Epithelial cell of esophagus (primary cell): ENCODE data around the gene TMEM178B.
"Not testable (repeated sequence)": the region's sequence is repeated elsewhere in the genome, so short reads cannot be mapped to it uniquely, and the experiment has no call there.

ENCODE experiments used
- DNase-seq: peaks from one replicate; pipeline ENCODE4 v3.0.0; 2010; ENCODE audit warnings: low read depth
- H3K4me3 ChIP-seq: 2 replicates; pipeline ENCODE4 v1.5.1; 2011; ENCODE audit warnings: mild to moderate bottlenecking, low read length, control low read depth
- TF ChIP-seq, protein P1 (sequence below): IDR thresholded peaks from 2 replicates; pipeline ENCODE4 v1.5.1; 2011; ENCODE audit warnings: low read depth, mild to moderate bottlenecking, low read length, control low read depth, inconsistent platforms; ENCODE audit not compliant: insufficient read depth; ENCODE audit errors: missing control alignments

Gene TMEM178B

DNA sequence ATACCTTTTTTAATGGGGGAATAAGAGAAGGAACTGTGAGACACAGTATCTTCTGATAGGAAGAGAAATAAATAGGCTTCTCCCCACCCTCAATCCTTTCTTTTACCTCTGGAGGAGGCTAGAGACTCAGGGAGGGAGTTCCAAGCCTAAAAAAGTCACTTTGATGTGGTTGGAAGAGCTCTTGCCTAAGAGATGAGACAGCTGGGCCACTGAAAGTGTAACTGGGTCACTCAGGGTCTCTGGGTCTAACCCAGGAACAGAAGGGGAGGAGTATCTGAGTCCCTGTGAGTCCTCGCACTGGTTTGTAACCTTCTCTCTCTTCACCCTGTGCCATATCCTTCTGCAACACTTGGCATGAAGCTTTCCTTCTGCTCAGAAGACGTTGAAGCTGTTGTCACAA lies 254.4 kb downstream of the TMEM178B start:
- no peak overlapping the region for H3K4me3 ChIP-seq
- TF ChIP-seq, protein P1, sequence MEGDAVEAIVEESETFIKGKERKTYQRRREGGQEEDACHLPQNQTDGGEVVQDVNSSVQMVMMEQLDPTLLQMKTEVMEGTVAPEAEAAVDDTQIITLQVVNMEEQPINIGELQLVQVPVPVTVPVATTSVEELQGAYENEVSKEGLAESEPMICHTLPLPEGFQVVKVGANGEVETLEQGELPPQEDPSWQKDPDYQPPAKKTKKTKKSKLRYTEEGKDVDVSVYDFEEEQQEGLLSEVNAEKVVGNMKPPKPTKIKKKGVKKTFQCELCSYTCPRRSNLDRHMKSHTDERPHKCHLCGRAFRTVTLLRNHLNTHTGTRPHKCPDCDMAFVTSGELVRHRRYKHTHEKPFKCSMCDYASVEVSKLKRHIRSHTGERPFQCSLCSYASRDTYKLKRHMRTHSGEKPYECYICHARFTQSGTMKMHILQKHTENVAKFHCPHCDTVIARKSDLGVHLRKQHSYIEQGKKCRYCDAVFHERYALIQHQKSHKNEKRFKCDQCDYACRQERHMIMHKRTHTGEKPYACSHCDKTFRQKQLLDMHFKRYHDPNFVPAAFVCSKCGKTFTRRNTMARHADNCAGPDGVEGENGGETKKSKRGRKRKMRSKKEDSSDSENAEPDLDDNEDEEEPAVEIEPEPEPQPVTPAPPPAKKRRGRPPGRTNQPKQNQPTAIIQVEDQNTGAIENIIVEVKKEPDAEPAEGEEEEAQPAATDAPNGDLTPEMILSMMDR = no peak
- no peak for DNase-seq

DNA sequence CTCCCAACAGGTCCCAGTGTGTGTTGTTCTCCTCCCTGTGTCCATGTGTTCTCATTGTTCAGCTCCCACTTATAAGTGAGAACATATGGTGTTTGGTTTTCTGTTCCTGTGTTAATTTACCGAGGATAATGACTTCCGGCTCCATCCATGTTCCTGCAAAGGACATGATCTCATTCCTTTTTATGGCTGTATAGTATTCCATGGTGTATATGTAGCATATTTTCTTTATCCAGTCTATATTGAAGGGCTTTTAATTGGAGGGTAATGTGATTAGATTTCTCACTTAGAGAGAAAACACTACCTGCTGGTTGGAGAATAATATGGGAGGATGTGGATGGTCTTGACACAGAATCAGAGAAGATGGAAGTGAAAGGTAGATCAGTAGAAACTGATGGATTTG lies 256.4 kb downstream of the TMEM178B start:
- H3K4me3 ChIP-seq, DNase-seq: not testable (repeated sequence)

DNA sequence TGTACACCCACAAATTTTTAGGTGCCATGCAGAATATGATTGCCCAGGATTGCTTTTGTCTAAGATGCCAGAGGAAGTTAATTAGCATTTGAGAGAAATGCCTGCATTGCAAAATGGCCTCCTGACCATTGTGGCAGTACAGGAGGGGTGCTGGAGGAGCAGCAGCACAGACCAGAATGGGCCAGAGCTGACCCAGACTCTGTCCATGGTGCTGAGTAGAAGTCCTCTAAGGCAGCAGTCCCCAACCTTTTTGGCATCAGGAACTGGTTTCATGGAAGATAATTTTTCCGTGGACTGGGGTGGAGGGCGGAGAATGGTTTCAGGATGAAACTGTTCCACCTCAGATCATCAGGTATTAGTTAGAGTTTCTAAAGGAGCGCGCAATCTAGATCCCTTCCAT lies 259.6 kb downstream of the TMEM178B start:
- no peak overlapping the region for H3K4me3 ChIP-seq
- DNase-seq = no peak
- TF ChIP-seq, protein P1 = no peak

DNA sequence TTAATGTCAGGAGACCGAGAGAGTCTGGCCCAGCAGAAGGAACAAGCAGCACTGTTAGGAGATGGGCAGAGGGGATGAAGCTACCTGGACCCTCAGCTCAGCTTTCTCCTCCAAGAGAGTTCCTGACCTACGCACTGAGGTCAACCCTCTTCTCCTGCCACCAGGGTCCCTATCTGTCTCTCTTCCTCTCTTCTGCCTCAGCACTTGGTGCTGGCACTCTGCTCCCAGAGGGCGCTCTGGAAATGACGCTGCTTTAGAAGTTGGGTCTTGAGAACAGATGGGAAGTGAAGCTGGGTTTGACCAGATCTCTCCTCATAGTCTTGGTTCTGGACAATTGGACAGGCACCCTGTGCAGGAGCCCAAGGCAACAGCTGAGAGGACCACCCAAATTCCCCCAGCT lies 261.3 kb downstream of the TMEM178B start:
- TF ChIP-seq, protein P1 = no peak
- H3K4me3 ChIP-seq = no peak overlapping the region
- DNase-seq = no peak

DNA sequence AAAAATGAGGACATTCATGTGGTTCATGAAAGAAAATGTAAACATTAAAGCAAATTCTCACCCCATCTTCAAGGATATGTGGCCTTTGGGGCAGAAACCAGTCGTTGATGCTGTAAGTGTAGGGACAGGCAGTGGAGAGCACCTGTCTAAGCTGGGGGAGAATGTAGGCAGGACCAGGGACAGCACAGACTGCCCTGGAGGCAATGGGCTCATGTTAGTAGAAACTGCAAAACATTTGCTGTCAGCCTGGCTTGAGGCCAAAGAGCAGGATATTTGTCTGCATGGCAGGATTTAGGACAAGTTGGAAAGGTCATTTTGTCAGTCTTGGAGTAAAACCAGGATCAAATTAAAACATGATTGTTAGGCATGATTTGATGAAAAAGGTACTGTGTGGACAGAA lies 265.7 kb downstream of the TMEM178B start:
- H3K4me3 ChIP-seq = no peak overlapping the region
- TF ChIP-seq, protein P1 = no peak
- no peak for DNase-seq

DNA sequence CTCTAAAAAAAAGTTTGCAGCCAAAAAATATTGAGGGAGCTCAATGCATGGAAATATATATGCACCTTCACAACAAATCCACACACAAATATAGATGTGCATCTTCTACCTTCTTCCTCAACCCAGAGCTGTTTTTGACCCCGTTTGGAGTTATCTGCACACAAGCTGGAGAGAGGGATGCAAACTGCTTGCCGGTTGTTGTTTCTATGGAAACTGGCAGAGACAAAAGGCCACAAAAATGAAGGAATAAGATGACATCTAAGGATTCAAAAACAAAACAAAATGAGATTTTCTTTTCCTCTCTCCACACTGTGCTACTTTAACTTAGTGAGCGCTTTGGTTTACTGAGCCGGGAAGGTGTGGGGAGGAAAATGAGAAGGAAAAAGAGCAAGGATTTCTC lies 267.1 kb downstream of the TMEM178B start:
- no peak for DNase-seq
- H3K4me3 ChIP-seq = no peak overlapping the region
- TF ChIP-seq, protein P1 = no peak

DNA sequence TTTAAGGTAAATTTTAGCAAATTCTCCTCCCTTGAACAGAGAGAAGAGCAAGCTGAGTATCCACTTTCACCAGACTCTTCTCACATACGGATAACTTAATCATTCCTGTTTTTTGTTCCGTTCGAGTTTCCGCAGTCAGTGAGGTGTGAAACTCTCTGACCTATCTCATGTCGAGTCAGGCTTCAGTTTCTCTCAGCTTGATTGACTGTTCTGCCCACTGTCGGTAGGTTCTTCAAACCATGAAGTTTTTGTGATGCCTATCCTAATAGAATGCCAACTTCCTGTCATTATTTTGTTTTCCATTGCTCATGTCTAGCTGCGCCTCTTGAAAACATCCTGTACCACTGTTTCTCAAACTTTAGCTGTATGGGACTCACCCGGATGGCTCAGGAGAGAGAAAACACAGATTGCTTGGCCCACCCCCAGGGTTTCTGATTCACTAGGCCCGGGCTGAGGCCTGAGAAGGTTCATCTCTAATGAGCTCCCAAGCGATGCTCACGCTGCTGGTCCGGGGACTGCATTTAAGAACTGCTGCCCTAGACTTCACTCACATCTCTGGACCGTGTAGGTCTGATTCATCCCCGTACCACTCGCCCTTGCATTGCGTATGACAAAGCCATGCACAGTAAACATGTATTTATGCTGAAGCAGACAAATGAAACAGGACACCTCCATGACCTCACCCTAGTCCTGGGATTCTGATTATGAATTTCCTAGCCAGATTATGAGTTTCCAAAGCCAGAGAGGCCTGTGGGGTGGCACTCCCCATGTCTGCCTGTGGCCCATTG lies 269.0 kb downstream of the TMEM178B start:
- TF ChIP-seq, protein P1 = no peak
- DNase-seq = no peak
- H3K4me3 ChIP-seq = no peak overlapping the region
